ENCODE results near the gene APCDD1L.

The APCDD1L gene

DNA sequence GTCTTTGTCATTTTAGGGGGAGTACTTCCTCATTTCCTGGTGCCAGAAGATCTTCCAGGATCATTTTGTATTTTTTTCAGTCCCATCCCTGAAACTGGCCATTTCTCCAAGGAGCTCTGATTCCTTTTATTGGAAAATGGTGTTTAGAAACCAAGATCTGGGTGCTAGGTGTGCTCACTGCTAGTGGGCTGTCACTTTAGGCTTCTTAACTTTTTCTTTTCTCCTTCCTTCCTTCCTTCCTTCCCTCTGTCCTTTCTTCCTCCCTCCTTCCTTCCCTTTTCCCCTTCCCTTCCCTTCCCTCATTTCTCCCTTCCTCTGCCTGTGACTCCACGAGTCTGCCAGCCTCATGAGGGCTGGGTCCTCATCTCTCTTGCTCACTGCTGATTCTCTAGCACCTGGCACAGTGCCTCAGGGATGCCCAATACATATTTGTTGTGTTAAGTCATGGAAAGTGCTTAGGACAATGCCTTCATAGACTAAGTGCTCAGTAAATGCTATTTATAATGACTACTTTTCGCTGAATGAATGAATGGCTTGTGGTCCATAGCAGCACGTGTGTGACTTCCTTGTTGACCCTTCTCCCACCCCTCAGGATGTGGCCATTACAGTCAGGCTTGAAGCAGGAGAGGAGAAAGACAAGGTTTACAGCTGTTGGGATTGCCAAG, 36.9 kb downstream of the APCDD1L start:
- no peak for TF ChIP-seq SPI1 (IDR thresholded peaks at IDR 0.05; ENCODE audit: borderline replicate concordance, low read depth)
- TF ChIP-seq POLR2AphosphoS5 (IDR thresholded peaks at IDR 0.05; ENCODE audit: low read depth): no peak
- no peak for DNase-seq (ENCODE audit: low read depth in 1 of 2, low spot score in 1 of 2)
- Histone ChIP-seq H3K27me3 (ENCODE audit: insufficient read depth, poor library complexity, severe bottlenecking) (no peaks in the 10 kb centered on the region), H3K4me3 (replicated peaks; ENCODE audit: insufficient read depth, low read length) (no peak overlapping the region), H3K27ac (replicated peaks) (no peak overlapping the region)

DNA sequence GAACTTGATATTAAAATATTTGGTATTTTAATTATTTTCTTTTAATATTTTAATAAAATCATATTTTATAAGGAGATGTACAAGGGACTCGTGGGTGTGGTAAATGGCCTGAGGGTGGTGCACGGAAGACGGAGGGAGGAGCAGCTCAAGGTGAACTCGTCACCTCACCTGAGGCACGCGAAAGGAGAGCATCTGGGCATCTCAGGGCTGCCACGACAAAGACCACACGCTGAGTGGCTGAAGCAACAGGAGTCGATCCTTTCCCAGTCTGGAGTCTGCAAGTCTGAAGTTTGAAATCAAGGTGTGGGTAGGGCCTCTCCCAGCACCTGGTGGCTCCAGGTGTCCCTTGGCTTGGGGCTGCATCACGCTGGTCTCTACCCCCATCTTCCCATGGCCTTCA, 39.7 kb downstream of the APCDD1L start:
- no peak for DNase-seq (ENCODE audit: low read depth in 1 of 2, low spot score in 1 of 2)
- TF ChIP-seq GABPA (IDR thresholded peaks at IDR 0.05; ENCODE audit: low read depth) (no peak), POLR2AphosphoS5 (IDR thresholded peaks at IDR 0.05; ENCODE audit: low read depth) (no peak)
- TF ChIP-seq, protein P1, sequence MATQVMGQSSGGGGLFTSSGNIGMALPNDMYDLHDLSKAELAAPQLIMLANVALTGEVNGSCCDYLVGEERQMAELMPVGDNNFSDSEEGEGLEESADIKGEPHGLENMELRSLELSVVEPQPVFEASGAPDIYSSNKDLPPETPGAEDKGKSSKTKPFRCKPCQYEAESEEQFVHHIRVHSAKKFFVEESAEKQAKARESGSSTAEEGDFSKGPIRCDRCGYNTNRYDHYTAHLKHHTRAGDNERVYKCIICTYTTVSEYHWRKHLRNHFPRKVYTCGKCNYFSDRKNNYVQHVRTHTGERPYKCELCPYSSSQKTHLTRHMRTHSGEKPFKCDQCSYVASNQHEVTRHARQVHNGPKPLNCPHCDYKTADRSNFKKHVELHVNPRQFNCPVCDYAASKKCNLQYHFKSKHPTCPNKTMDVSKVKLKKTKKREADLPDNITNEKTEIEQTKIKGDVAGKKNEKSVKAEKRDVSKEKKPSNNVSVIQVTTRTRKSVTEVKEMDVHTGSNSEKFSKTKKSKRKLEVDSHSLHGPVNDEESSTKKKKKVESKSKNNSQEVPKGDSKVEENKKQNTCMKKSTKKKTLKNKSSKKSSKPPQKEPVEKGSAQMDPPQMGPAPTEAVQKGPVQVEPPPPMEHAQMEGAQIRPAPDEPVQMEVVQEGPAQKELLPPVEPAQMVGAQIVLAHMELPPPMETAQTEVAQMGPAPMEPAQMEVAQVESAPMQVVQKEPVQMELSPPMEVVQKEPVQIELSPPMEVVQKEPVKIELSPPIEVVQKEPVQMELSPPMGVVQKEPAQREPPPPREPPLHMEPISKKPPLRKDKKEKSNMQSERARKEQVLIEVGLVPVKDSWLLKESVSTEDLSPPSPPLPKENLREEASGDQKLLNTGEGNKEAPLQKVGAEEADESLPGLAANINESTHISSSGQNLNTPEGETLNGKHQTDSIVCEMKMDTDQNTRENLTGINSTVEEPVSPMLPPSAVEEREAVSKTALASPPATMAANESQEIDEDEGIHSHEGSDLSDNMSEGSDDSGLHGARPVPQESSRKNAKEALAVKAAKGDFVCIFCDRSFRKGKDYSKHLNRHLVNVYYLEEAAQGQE (IDR thresholded peaks at IDR 0.05; ENCODE audit: insufficient replicate concordance, low read depth): no peak
- H3K27ac ChIP-seq (replicated peaks): no peak overlapping the region

DNA sequence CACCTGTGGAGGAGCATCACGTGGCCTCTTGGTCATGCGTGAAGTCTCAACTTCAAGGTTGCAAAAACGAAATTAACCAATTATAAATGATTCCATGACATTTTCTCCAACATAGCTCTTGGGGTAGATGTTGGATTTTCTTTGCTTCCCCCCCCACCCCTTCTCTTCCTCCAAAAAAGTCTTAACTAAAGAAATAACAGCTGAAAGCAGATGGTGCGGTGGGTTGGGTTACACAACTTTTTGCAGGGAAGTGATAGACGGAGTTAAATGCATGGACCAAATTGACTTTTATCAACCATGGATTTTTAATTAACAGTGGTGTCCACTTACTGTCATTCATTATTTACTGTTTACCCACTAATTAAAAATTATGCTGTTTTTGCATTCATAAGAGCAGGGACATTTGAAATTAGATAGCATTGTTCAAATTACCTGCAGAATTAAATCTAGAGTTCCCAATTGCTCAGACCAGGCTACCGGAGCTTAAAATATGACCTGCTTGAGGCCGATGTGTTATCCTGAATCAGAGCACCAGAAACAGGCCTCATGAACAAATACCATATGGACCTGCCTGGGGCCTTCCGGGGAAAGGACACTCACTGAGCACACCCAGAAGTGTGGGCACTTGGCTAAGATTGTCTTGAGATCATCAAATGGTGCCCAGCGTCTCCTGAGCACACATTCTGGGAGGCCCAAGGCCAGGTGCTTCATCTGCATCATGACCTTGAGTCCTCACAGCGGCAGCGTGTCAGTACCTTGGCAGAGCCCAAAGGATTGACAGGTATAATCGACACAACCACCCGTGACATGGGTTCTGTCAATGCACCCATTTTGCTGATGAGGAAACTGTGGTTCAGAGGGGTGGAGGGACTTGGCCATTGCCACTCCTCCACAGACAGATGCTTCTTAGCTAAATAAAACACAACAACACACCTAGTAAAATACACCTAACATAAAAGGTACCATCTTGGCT, 41.5 kb downstream of the APCDD1L start:
- no peak overlapping the region for H3K4me3 ChIP-seq (replicated peaks; ENCODE audit: insufficient read depth, low read length)
- H3K27me3 ChIP-seq (ENCODE audit: insufficient read depth, poor library complexity, severe bottlenecking): no peaks in the 10 kb centered on the region
- no peak for DNase-seq (ENCODE audit: low read depth in 1 of 2, low spot score in 1 of 2)
- H3K27ac ChIP-seq (replicated peaks): no peak overlapping the region
- TF ChIP-seq CTCF (IDR thresholded peaks at IDR 0.05; ENCODE audit: insufficient read depth, low read length): no peak
- no peak for TF ChIP-seq POLR2AphosphoS5 (IDR thresholded peaks at IDR 0.05; ENCODE audit: low read depth)
- TF ChIP-seq, protein P1 (IDR thresholded peaks at IDR 0.05; ENCODE audit: insufficient replicate concordance, low read depth): no peak

More for the DNA sequence above, 39.7 kb downstream of the APCDD1L start:
- no peak overlapping the region for H3K4me3 ChIP-seq (replicated peaks; ENCODE audit: insufficient read depth, low read length)
- no peaks in the 10 kb centered on the region for H3K27me3 ChIP-seq (ENCODE audit: insufficient read depth, poor library complexity, severe bottlenecking)

GRCh38 chr20:58472273-58473018, 42.8 kb downstream of the APCDD1L start:
- H3K27me3 ChIP-seq (ENCODE audit: insufficient read depth, poor library complexity, severe bottlenecking): no peaks in the 10 kb centered on the region
- TF ChIP-seq SPI1 (IDR thresholded peaks at IDR 0.05; ENCODE audit: borderline replicate concordance, low read depth) (no peak), POLR2AphosphoS5 (IDR thresholded peaks at IDR 0.05; ENCODE audit: low read depth) (no peak), CTCF (IDR thresholded peaks at IDR 0.05; ENCODE audit: insufficient read depth, low read length) (no peak), GABPA (IDR thresholded peaks at IDR 0.05; ENCODE audit: low read depth) (no peak)
- TF ChIP-seq, protein P1 (IDR thresholded peaks at IDR 0.05; ENCODE audit: insufficient replicate concordance, low read depth): no peak
- DNase-seq (ENCODE audit: low read depth in 1 of 2, low spot score in 1 of 2): no peak
- no peak overlapping the region for H3K27ac ChIP-seq (replicated peaks)
- no peak overlapping the region for H3K4me3 ChIP-seq (replicated peaks; ENCODE audit: insufficient read depth, low read length)

Data from HL-60 (cell line).